Thyroid gland (tissue), 4 donors: Measurements from ENCODE around the gene GLT8D2.

Experiments used
- CTCF ChIP-seq, 6 experiments: fragments of 200-600 bp in 3 of 6; fragments of 450-650 bp in 3 of 6; sonication (generic) in 3 of 6; IDR thresholded peaks; one replicate each; pipeline ENCODE4 v1.5.1; 2016 to 2019; ENCODE audit warnings: antibody characterized with exemption in 6 of 6, mild to moderate bottlenecking in 2 of 6, inconsistent platforms in 1 of 6, moderate library complexity in 1 of 6
- POLR2A ChIP-seq, 2 donors: fragments of 450-650 bp; IDR thresholded peaks; one replicate each; pipeline ENCODE4 v1.6.1; 2017; ENCODE audit warnings: antibody characterized with exemption in 2 of 2, mild to moderate bottlenecking in 2 of 2, moderate library complexity in 1 of 2

GRCh38 chr12:103952497-103952896, 97.5 kb downstream of the GLT8D2 start:
- TF ChIP-seq CTCF (IDR thresholded peaks at IDR 0.05), result no peak
- TF ChIP-seq POLR2A (IDR thresholded peaks at IDR 0.05), result no peak
